H1 (cell line): ENCODE results near the gene STBD1. TPM values are rescaled to one million over a fixed set of nuclear protein-coding genes. Genes with fewer than 3 reads are reported as not detected.

Source experiments
- CTCF ChIA-PET: fragments of 300-600 bp; sonication (Branson Sonifier 250); formaldehyde crosslinking; loops from one replicate; lab custom pipeline; 2021; ENCODE audit not compliant: partially characterized antibody; lab: Charles Lee
- POLR2A ChIA-PET: fragments of 300-600 bp; sonication (Branson Sonifier 250); formaldehyde crosslinking; loops from one replicate; lab custom pipeline; 2021; ENCODE audit warnings: inconsistent platforms; ENCODE audit not compliant: partially characterized antibody; lab: Charles Lee
- DNase-seq, 2 experiments: peaks; one replicate each; pipeline versions ENCODE4 v3.0.0 to v3.0.0-alpha.2; 2010 to 2022; ENCODE audit warnings: low spot score in 2 of 2, low read depth in 1 of 2, mixed read lengths in 1 of 2
- FAIRE-seq: peaks from 2 replicates; lab custom pipeline; 2011; peaks lifted over from hg19 to GRCh38; lab: Jason Lieb, UNC
- H2AFZ ChIP-seq: 2 replicates; pipeline ENCODE4 v1.8.1; 2012; ENCODE audit warnings: low read length, inconsistent platforms
- H2AK5ac ChIP-seq: 2 replicates; pipeline ENCODE4 v1.6.1; 2013; ENCODE audit warnings: low read depth, low read length
- H2BK120ac ChIP-seq: replicated peaks from 2 replicates; pipeline ENCODE3; 2013; ENCODE audit warnings: low read depth, low read length, inconsistent platforms
- H2BK12ac ChIP-seq: 2 replicates; pipeline ENCODE4 v1.6.1; 2013; ENCODE audit warnings: low read depth, low read length
- H2BK15ac ChIP-seq: 2 replicates; pipeline ENCODE4 v1.6.1; 2013; ENCODE audit warnings: low read length
- H2BK20ac ChIP-seq: 2 replicates; pipeline ENCODE4 v1.6.1; 2013; ENCODE audit warnings: low read length
- H2BK5ac ChIP-seq: 2 replicates; pipeline ENCODE4 v1.6.1; 2013; ENCODE audit warnings: low read depth, low read length
- H3K14ac ChIP-seq: 2 replicates; pipeline ENCODE4 v1.6.1; 2013; ENCODE audit warnings: inconsistent platforms; ENCODE audit not compliant: insufficient read length
- H3K18ac ChIP-seq: 2 replicates; pipeline ENCODE4 v1.6.1; 2013; ENCODE audit warnings: low read length; ENCODE audit errors: extremely low read depth
- H3K23ac ChIP-seq: 2 replicates; pipeline ENCODE4 v1.6.1; 2013; ENCODE audit warnings: inconsistent platforms; ENCODE audit not compliant: insufficient read length
- H3K23me2 ChIP-seq: 2 replicates; pipeline ENCODE4 v1.6.1; 2013; ENCODE audit warnings: low read depth, low read length
- H3K27ac ChIP-seq: 2 replicates; pipeline ENCODE4 v1.6.1; 2011; ENCODE audit warnings: low read depth, low read length, inconsistent platforms
- H3K27me3 ChIP-seq, 4 experiments: replicated peaks in 1 of 4; 1 replicate in 1 of 4; 2 replicates in 3 of 4; pipeline versions ENCODE4 v1.6.1 to v1.8.1; 2011 to 2013; ENCODE audit warnings: low read length in 3 of 4, mild to moderate bottlenecking in 3 of 4, inconsistent platforms in 2 of 4, mixed read lengths in 2 of 4, moderate library complexity in 1 of 4; ENCODE audit not compliant: control insufficient read depth in 3 of 4, insufficient read depth in 3 of 4; ENCODE audit errors: extremely low read depth in 1 of 4
- H3K36me3 ChIP-seq, 4 experiments: 2 replicates each; pipeline versions ENCODE4 v1.6.1 to v1.8.1; 2011 to 2013; ENCODE audit warnings: mild to moderate bottlenecking in 4 of 4, low read length in 3 of 4, moderate library complexity in 2 of 4, control low read depth in 1 of 4, inconsistent platforms in 1 of 4; ENCODE audit not compliant: insufficient read depth in 4 of 4, control insufficient read depth in 2 of 4
- H3K4ac ChIP-seq: replicated peaks from 2 replicates; pipeline ENCODE3; 2013; ENCODE audit warnings: low read length, low read depth, mixed read lengths, inconsistent platforms; ENCODE audit not compliant: insufficient read length
- H3K4me1 ChIP-seq, 4 experiments: replicated peaks in 1 of 4; 1 replicate in 1 of 4; 2 replicates in 3 of 4; pipeline versions ENCODE4 v1.6.1 to v1.8.1; 2011 to 2013; ENCODE audit warnings: low read length in 3 of 4, inconsistent platforms in 2 of 4, mixed read lengths in 1 of 4; ENCODE audit not compliant: insufficient read depth in 4 of 4, control insufficient read depth in 3 of 4
- H3K4me2 ChIP-seq, 2 experiments: 2 replicates each; pipeline versions ENCODE4 v1.6.1 to v1.8.1; 2011 to 2013; ENCODE audit warnings: low read depth in 2 of 2, low read length in 2 of 2, control low read depth in 1 of 2, inconsistent platforms in 1 of 2, mild to moderate bottlenecking in 1 of 2; ENCODE audit not compliant: insufficient read depth in 1 of 2
- H3K4me3 ChIP-seq, 4 experiments: fragments of 200-600, 300-600 bp in 1 of 4; sonication (generic), shearing (Covaris generic), sonication (Bioruptor Twin) in 1 of 4; 2 replicates each; pipeline versions ENCODE4 v1.5.1 to v1.8.1; 2011 to 2016; ENCODE audit warnings: low read length in 4 of 4, low read depth in 3 of 4, control low read depth in 2 of 4, inconsistent platforms in 2 of 4, mild to moderate bottlenecking in 2 of 4, mixed read lengths in 1 of 4, moderate library complexity in 1 of 4; ENCODE audit not compliant: insufficient read depth in 2 of 4; ENCODE audit errors: extremely low read depth in 1 of 4
- H3K56ac ChIP-seq: replicated peaks from 2 replicates; pipeline ENCODE3; 2013; ENCODE audit warnings: low read depth, mild to moderate bottlenecking, mixed read lengths, low read length, inconsistent platforms; ENCODE audit not compliant: insufficient read length
- H3K79me1 ChIP-seq: 2 replicates; pipeline ENCODE4 v1.6.1; 2013; ENCODE audit warnings: low read depth, low read length, control low read depth
- H3K79me2 ChIP-seq, 2 experiments: 2 replicates each; pipeline versions ENCODE4 v1.6.1 to v1.8.1; 2012 to 2013; ENCODE audit warnings: low read length in 2 of 2, mild to moderate bottlenecking in 2 of 2, inconsistent platforms in 1 of 2; ENCODE audit not compliant: insufficient read depth in 2 of 2, control insufficient read depth in 1 of 2
- H3K9ac ChIP-seq, 4 experiments: replicated peaks in 1 of 4; 1 replicate in 1 of 4; 2 replicates in 3 of 4; pipeline versions ENCODE4 v1.6.1 to v1.8.1; 2011 to 2013; ENCODE audit warnings: low read depth in 3 of 4, low read length in 3 of 4, control low read depth in 2 of 4, mild to moderate bottlenecking in 2 of 4, moderate library complexity in 2 of 4, inconsistent platforms in 1 of 4; ENCODE audit errors: extremely low read depth in 1 of 4
- H3K9me3 ChIP-seq, 2 experiments: 2 replicates each; pipeline versions ENCODE4 v1.6.1 to v1.8.1; 2012 to 2013; ENCODE audit warnings: mild to moderate bottlenecking in 2 of 2, moderate library complexity in 2 of 2, control low read depth in 1 of 2, inconsistent platforms in 1 of 2, low read depth in 1 of 2, low read length in 1 of 2, mixed read lengths in 1 of 2; ENCODE audit not compliant: insufficient read depth in 2 of 2
- H4K20me1 ChIP-seq, 2 experiments: replicated peaks in 1 of 2; 2 replicates each; pipeline versions ENCODE3 to v1.8.1; 2011 to 2013; ENCODE audit warnings: inconsistent platforms in 2 of 2, low read length in 2 of 2, mild to moderate bottlenecking in 1 of 2; ENCODE audit not compliant: insufficient read depth in 2 of 2, control insufficient read depth in 1 of 2
- H4K5ac ChIP-seq: 2 replicates; pipeline ENCODE4 v1.6.1; 2013; ENCODE audit warnings: low read length, low read depth, mixed read lengths, inconsistent platforms; ENCODE audit not compliant: insufficient read length
- H4K8ac ChIP-seq: 2 replicates; pipeline ENCODE4 v1.8.0; 2013; ENCODE audit warnings: mild to moderate bottlenecking, moderate library complexity, low read length, inconsistent platforms; ENCODE audit not compliant: insufficient read depth; ENCODE audit errors: extremely low read depth
- H4K91ac ChIP-seq: replicated peaks from 2 replicates; pipeline ENCODE3; 2013; ENCODE audit warnings: low read length, mixed read lengths, inconsistent platforms; ENCODE audit not compliant: insufficient read length
- BCL11A ChIP-seq, 2 experiments: IDR thresholded peaks; one replicate each; pipeline ENCODE4 v1.6.1; 2011; ENCODE audit warnings: low read depth in 2 of 2, low read length in 2 of 2, mild to moderate bottlenecking in 2 of 2
- CHD1 ChIP-seq: IDR thresholded peaks from 2 replicates; pipeline ENCODE4 v1.6.1; 2012; ENCODE audit warnings: low read depth, low read length, improper control_type of control experiment
- CTBP2 ChIP-seq: IDR thresholded peaks from 2 replicates; pipeline ENCODE4 v1.7.0; 2011; ENCODE audit warnings: borderline replicate concordance, mild to moderate bottlenecking, moderate library complexity, mixed read lengths, low read length; ENCODE audit not compliant: insufficient read depth, insufficient read length
- CTCF ChIP-seq, 3 experiments: IDR thresholded peaks; 1 replicate in 2 of 3; 2 replicates in 1 of 3; pipeline versions ENCODE4 v1.5.1 to v1.6.1; 2011; ENCODE audit warnings: low read length in 3 of 3, mild to moderate bottlenecking in 3 of 3, inconsistent platforms in 2 of 3, low read depth in 1 of 3, moderate library complexity in 1 of 3; ENCODE audit not compliant: insufficient read depth in 1 of 3; ENCODE audit errors: control extremely low read depth in 1 of 3
- FOSL1 ChIP-seq: IDR thresholded peaks from 2 replicates; pipeline ENCODE4 v1.6.1; 2011; ENCODE audit warnings: mild to moderate bottlenecking, low read depth, low read length, moderate library complexity; ENCODE audit not compliant: insufficient read depth
- KDM1A ChIP-seq: fragments of 200-600, 300-600 bp; sonication (generic); IDR thresholded peaks from 2 replicates; pipeline ENCODE4 v1.7.1; 2016; ENCODE audit warnings: mild to moderate bottlenecking, low read length, borderline replicate concordance
- PHF8 ChIP-seq: fragments of 200-600 bp; sonication (generic); conservative IDR thresholded peaks from 2 replicates; pipeline ENCODE4 v1.7.1; 2012; ENCODE audit warnings: low read depth, mild to moderate bottlenecking, inconsistent platforms, low read length, moderate library complexity
- TEAD4 ChIP-seq: IDR thresholded peaks from 2 replicates; pipeline ENCODE4 v1.6.1; 2012; ENCODE audit warnings: low read depth, low read length, inconsistent platforms, mixed read lengths
- WGBS, 2 experiments: shearing (Covaris generic) in 1 of 2; methylation state at CpG; one replicate each; pipeline versions ENCODE4 v1.1.6 to v1.1.7; 2013 to 2015; ENCODE audit warnings: low lambda C conversion rate in 2 of 2, mixed read lengths in 2 of 2, inconsistent platforms in 1 of 2, low coverage in 1 of 2, missing lambda C conversion rate in 1 of 2; ENCODE audit not compliant: insufficient replicate concordance in 2 of 2, insufficient coverage in 1 of 2, insufficient read length in 1 of 2; ENCODE audit errors: extremely low coverage in 1 of 2, missing lambda C conversion rate in 1 of 2; 5-methylcytosine and 5-hydroxymethylcytosine counted together
- polyA plus RNA-seq, 7 experiments: library from polyadenylated mRNA; depleted of rRNA in 3 of 7; stranded (reverse) in 5 of 7; unstranded in 2 of 7; fragments of >200 nt in 5 of 7; fragments of 200-250 nt in 2 of 7; gene quantifications; 1 replicate in 5 of 7; 2 replicates in 1 of 7; 4 replicates in 1 of 7; pipeline versions ENCODE4 v1.2.1 to v1.2.3, GENCODE V29; 2011 to 2013; ENCODE audit warnings: missing spikeins in 2 of 7, mixed read lengths in 2 of 7
- total RNA-seq: library from RNA; stranded (reverse); fragmentation: NEBNext Ultra II Directional; extraction: Animal tissue kit (Norgen Biotek cat#: 25700); gene quantifications from 2 replicates; pipeline ENCODE4 v1.2.1, GENCODE V29; 2021

STBD1 gene
- total and polyA plus RNA-seq, 2 of the 8 experiments (the other 6 are each of a cell fraction or from before 2014, with no cell fraction given) = 0.45 to 1.7 TPM

- Histone ChIP-seq H3K18ac (no peak overlapping the region), H2BK15ac (no peak overlapping the region), H4K20me1 (peaks cover 0 to 1% of the 10 kb centered on the region in 2 experiments), H3K4ac (no peak overlapping the region), H3K27ac (no peak overlapping the region), H2BK12ac (no peak overlapping the region), H2BK5ac (no peak overlapping the region), H2BK120ac (no peak overlapping the region), H4K91ac (no peak overlapping the region), H3K9ac (no peak overlapping the region), H2AFZ (no peak overlapping the region), H2AK5ac (no peak overlapping the region), H3K23me2 (peaks cover 8% of the 10 kb centered on the region; the same call in 1 of the 2 replicates), H3K27me3 (peaks cover 2 to 17% (median 11%) of the 10 kb centered on the region in 4 experiments)
- FAIRE-seq = no peak
- CTCF ChIA-PET = interaction anchor here (0.8 to 1.5 kb wide), 3 partner anchors 74 to 488 kb away, joined by 3 to 4 read pairs (median 4); no protein-coding TSS in a partner anchor
- no peak for TF ChIP-seq FOSL1
- no peak for TF ChIP-seq CTCF (IDR thresholded peaks at IDR 0.05; ENCODE audit: control extremely low read depth in 1 of 3, insufficient read depth in 1 of 3, low read depth in 1 of 3, low read length in 3 of 3)
- TF ChIP-seq CHD1 = no peak
- TF ChIP-seq PHF8 = no peak
- no peak for TF ChIP-seq TEAD4
- no peak for TF ChIP-seq KDM1A
- no peak for TF ChIP-seq BCL11A (IDR thresholded peaks at IDR 0.05; ENCODE audit: low read depth in 2 of 2, low read length in 2 of 2)
- TF ChIP-seq CTBP2 = no peak
- TF ChIP-seq, all 59 proteins: peak for 0
- Histone ChIP-seq H4K8ac (no peak overlapping the region), H3K56ac (no peak overlapping the region), H3K36me3 (no peaks in the 10 kb centered on the region), H3K4me3 (no peak overlapping the region), H3K23ac (no peak overlapping the region), H2BK20ac (no peak overlapping the region), H3K79me1 (no peaks in the 10 kb centered on the region), H3K4me1 (no peaks in the 10 kb centered on the region; a peak in 1 of 7 replicates), H4K5ac (no peak overlapping the region), H3K4me2 (no peak overlapping the region), H3K14ac (no peak overlapping the region), H3K9me3 (no peaks in the 10 kb centered on the region; a peak in 1 of 4 replicates), H3K79me2 (no peaks in the 10 kb centered on the region)
- POLR2A ChIA-PET = no interaction called here
- WGBS, 2 experiments = 69% methylated on average over 3 of the region's 3 CpGs; no CpG with 5 or more reads in 1 of the 2 experiments
- DNase-seq = no peak
These were observed 3.6 kb upstream of the STBD1 start for GRCh38 chr4:76302826-76303438.
